DMS153 (cell line): ENCODE data around the gene ESYT3.
A peak's percentile ranks its signal among the peaks of the same experiment; 100 is the strongest.

Experiments
- DNase-seq: peaks from one replicate; lab custom pipeline; 2025; lab: John Stamatoyannopoulos, UW

ESYT3 gene

GRCh38 chr3:138434276-138434874 lies at the start of gene ESYT3:
Gene ESYT3, plus strand, starts transcription at chr3:138434616. Its CDS starts 183 bp downstream, at chr3:138434799.
- peak; percentile 73 for DNase-seq

- no peak for DNase-seq
Measured at GRCh38 chr3:138384976-138385375, 49.4 kb upstream of the ESYT3 start.

GRCh38 chr3:138389144-138389601 lies 45.2 kb upstream of the ESYT3 start:
- no peak for DNase-seq

- no peak for DNase-seq
Measured at GRCh38 chr3:138389841-138390581, 44.4 kb upstream of the ESYT3 start.

GRCh38 chr3:138390582-138390932 lies 43.9 kb upstream of the ESYT3 start:
- DNase-seq: no peak

GRCh38 chr3:138394156-138394555 lies 40.3 kb upstream of the ESYT3 start:
- DNase-seq: no peak

- DNase-seq: no peak
Measured at GRCh38 chr3:138394686-138395085, 39.7 kb upstream of the ESYT3 start.

- DNase-seq: no peak
Measured at GRCh38 chr3:138395865-138396751, 38.3 kb upstream of the ESYT3 start.

- no peak for DNase-seq
Measured at GRCh38 chr3:138396752-138397410, 37.5 kb upstream of the ESYT3 start.

- no peak for DNase-seq
Measured at GRCh38 chr3:138397983-138398382, 36.4 kb upstream of the ESYT3 start.

GRCh38 chr3:138398791-138399575 lies 35.4 kb upstream of the ESYT3 start:
- peak; percentile 70 for DNase-seq

- DNase-seq: peak; percentile 38
Measured at GRCh38 chr3:138399766-138400165, 34.6 kb upstream of the ESYT3 start.

GRCh38 chr3:138400651-138401070 lies 33.8 kb upstream of the ESYT3 start:
- DNase-seq: no peak

- no peak for DNase-seq
Measured at GRCh38 chr3:138401834-138402233, 32.6 kb upstream of the ESYT3 start.

- DNase-seq: no peak
Measured at GRCh38 chr3:138404121-138404520, 30.3 kb upstream of the ESYT3 start.

- no peak for DNase-seq
Measured at GRCh38 chr3:138405001-138405400, 29.4 kb upstream of the ESYT3 start.

- no peak for DNase-seq
Measured at GRCh38 chr3:138405486-138405885, 28.9 kb upstream of the ESYT3 start.

- DNase-seq: no peak
Measured at GRCh38 chr3:138406606-138407005, 27.8 kb upstream of the ESYT3 start.

- DNase-seq: no peak
Measured at GRCh38 chr3:138407236-138407907, 27.0 kb upstream of the ESYT3 start.

GRCh38 chr3:138408751-138409570 lies 25.5 kb upstream of the ESYT3 start:
- DNase-seq: no peak
